ENCODE data around the gene PAQR3.

The PAQR3 gene, protein sequence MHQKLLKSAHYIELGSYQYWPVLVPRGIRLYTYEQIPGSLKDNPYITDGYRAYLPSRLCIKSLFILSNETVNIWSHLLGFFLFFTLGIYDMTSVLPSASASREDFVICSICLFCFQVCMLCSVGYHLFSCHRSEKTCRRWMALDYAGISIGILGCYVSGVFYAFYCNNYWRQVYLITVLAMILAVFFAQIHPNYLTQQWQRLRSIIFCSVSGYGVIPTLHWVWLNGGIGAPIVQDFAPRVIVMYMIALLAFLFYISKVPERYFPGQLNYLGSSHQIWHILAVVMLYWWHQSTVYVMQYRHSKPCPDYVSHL

GRCh38 chr4:78938868-78939666, at the start of gene PAQR3:
PAQR3 (minus strand) TSS chr4:78939438; CDS start chr4:78939224, 214 bp downstream.
- in situ Hi-C loops (cut with HindIII; ENCODE audit: low sequenced_read_pairs): no loop called here

- in situ Hi-C loops (cut with HindIII; ENCODE audit: low sequenced_read_pairs): no loop called here
These were observed 48.4 kb upstream of the PAQR3 start for GRCh38 chr4:78987683-78988082.

DNA sequence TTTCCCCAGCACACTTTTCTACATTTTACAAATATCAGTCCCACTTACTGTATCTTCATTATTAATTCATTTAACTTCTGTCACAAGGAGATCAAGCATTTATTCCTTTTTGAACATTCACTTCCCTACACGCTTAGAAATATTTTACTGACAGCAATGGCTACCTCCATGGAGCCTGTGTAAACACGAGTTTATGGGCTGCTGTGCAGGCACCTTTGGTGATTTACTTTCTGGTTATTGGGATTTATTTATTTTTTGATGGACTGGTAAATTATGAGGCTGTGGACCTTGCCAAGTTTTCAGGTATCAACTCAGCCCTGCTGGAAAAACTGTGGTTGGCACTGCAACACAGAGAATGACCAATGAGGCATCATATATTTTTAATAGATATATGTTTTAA, 45.4 kb upstream of the PAQR3 start:
- in situ Hi-C loops (cut with HindIII; ENCODE audit: low sequenced_read_pairs): no loop called here

GRCh38 chr4:78975865-78976264, 36.6 kb upstream of the PAQR3 start:
- in situ Hi-C loops (cut with HindIII; ENCODE audit: low sequenced_read_pairs): no loop called here

- in situ Hi-C loops (cut with HindIII; ENCODE audit: low sequenced_read_pairs): no loop called here
These were observed 32.5 kb upstream of the PAQR3 start for GRCh38 chr4:78971776-78972175.

DNA sequence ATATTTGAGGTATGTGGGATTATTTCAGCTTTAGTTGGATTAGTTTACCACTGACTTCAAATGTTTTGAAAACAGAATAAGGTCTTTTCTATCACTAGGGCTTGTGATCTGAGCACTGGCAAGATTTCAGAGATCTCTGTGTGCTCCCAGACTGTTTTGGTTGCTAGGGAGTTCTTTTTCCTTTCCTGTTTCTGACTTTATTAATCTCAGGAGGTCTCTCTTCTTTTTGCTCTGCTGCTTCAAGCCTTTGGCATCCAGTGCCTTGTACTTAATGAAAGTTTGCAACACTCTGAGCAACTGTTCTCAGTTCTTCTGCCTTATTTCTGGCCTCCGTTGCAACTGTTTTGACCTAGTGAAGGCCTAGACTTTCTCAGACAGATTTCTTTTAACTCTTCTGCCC, 32.1 kb upstream of the PAQR3 start:
- in situ Hi-C loops (cut with HindIII; ENCODE audit: low sequenced_read_pairs): no loop called here

GRCh38 chr4:78962597-78963115, 23.4 kb upstream of the PAQR3 start:
- in situ Hi-C loops (cut with HindIII; ENCODE audit: low sequenced_read_pairs): no loop called here

GRCh38 chr4:78960926-78961325, 21.7 kb upstream of the PAQR3 start:
- in situ Hi-C loops (cut with HindIII; ENCODE audit: low sequenced_read_pairs): no loop called here

GRCh38 chr4:78956975-78957374, 17.7 kb upstream of the PAQR3 start:
- in situ Hi-C loops (cut with HindIII; ENCODE audit: low sequenced_read_pairs): no loop called here

DNA sequence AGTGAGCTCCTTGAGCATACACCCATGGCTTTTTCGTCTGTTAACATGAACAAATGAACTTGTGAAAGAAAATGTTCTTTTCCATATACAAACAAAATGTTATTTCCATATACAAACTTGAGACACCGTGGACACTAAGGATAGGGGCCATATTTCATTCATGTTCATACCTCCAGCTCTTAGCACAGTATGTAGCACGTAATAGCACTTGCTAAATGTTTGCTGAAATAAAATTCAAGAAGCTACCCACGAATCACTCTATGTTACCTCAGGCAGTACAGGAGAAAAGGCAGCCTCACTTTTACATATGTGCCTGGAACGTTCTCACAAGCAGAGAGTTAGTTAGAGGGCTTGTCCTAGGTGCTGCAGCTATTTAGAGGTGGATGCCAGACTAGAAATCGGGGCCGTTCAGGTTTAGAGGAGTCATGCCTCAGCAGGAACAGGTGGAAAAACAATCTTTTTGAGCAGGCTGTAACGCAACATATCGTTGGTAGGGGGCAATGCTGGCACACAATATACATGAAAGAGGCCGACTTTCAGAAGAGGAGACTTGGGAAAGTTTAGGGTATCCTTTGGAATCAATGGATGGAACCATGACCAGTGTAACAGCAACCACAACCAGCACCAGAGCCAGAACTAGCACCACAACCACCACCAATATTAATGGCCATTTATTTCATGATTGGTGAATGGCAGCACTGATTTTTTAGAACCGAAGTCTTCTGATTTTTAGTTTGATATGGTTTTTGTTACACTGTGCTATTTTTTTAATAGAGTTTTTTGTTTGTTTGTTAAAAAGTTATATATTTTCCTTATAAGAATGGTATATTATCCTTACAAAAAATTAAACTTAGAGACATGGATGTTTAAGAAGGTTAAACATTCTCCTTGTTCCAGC, 14.8 kb upstream of the PAQR3 start:
- in situ Hi-C loops (cut with HindIII; ENCODE audit: low sequenced_read_pairs): no loop called here

DNA sequence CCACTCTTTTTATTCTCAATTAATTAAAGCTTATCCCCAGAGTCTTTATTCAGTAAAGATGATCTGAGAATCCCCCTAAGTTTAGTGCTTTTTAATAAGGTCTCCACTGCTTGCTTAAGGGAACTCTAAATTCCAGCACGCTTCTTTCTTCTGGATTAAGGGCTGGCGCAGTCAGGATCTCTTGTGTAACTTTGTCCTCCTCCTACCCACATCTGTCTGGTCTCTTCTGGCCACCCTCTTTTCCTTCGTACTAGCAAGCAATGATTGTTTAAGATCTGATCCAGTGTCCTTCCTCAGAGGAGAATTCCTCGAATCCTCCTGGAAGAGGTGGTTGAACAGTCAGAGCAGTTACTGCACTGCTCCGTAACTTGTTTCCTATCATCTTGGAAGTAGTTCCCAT, 14.0 kb upstream of the PAQR3 start:
- in situ Hi-C loops (cut with HindIII; ENCODE audit: low sequenced_read_pairs): no loop called here

- in situ Hi-C loops (cut with HindIII; ENCODE audit: low sequenced_read_pairs): no loop called here
These were observed 12.7 kb upstream of the PAQR3 start for GRCh38 chr4:78951862-78952472.

- in situ Hi-C loops (cut with HindIII; ENCODE audit: low sequenced_read_pairs): no loop called here
These were observed 10.5 kb upstream of the PAQR3 start for GRCh38 chr4:78949735-78950134.

- in situ Hi-C loops (cut with HindIII; ENCODE audit: low sequenced_read_pairs): no loop called here
These were observed 6.5 kb upstream of the PAQR3 start for GRCh38 chr4:78945651-78946179.

DNA sequence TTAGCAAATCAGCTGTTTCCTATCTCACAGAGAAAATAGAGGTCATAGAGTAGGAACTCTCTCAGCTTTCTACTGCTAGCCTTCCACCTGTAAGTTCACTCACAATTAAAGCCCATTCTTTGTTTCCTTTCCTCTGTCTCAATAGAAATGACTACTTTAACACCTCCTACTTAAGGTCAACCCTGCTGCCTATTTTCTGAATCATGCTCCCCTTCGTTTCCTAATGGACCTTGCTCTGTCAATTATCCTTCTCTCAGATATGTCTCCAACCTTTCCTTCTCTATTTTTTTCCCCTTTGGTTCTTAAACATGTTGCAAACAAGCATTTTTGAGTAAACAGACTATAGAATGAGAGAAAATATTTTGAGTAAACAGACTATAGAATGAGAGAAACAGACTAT, 5.1 kb upstream of the PAQR3 start:
- in situ Hi-C loops (cut with HindIII; ENCODE audit: low sequenced_read_pairs): no loop called here

- in situ Hi-C loops (cut with HindIII; ENCODE audit: low sequenced_read_pairs): no loop called here
These were observed 1.5 kb upstream of the PAQR3 start for GRCh38 chr4:78940752-78941151.

DNA sequence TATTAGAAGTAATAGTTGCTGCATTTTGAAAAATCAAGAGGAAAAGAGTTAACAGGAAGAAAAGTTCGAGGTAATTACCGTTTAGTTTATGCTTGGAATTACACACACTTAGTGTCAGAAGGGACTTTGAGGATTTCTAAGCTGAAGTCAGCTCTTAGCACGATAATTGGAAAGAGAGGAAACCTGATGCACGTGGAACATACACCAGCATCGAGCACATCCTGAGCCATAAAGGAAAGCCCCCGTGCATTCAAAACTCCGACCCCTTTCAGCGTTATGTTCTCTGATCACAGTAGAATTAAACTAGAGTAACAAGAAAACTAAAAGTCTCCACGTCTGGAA, 400 bp upstream of the PAQR3 start:
- in situ Hi-C loops (cut with HindIII; ENCODE audit: low sequenced_read_pairs): no loop called here

- in situ Hi-C loops (cut with HindIII; ENCODE audit: low sequenced_read_pairs): no loop called here
These were observed 767 bp downstream of the PAQR3 start for GRCh38 chr4:78938474-78938867.

GRCh38 chr4:78937837-78938236, 1.4 kb downstream of the PAQR3 start:
- in situ Hi-C loops (cut with HindIII; ENCODE audit: low sequenced_read_pairs): no loop called here

DNA sequence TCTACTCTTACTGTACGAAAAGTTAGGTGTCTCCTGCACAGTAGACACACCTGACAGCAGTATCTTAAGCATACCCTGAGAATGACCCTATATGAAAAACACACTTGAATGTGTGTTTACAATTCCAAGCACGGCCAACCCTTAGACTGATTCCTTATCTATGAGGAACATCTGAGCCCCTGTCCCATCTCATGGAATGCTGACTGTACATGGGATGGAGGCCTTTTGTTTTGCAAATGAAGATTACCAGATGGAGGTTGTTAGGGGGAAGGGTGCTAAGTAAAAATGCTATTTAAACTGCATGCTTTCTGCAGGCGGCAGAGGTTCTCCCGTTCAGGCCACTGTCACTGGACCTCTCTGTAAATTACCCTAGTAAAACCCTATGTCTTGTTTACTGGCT, 2.2 kb downstream of the PAQR3 start:
- in situ Hi-C loops (cut with HindIII; ENCODE audit: low sequenced_read_pairs): no loop called here
